ENCODE measurements around the gene CDH20.

GRCh38 chr18:61570070-61570469 lies 236.8 kb downstream of the CDH20 start:
- TF ChIP-seq, protein P1, sequence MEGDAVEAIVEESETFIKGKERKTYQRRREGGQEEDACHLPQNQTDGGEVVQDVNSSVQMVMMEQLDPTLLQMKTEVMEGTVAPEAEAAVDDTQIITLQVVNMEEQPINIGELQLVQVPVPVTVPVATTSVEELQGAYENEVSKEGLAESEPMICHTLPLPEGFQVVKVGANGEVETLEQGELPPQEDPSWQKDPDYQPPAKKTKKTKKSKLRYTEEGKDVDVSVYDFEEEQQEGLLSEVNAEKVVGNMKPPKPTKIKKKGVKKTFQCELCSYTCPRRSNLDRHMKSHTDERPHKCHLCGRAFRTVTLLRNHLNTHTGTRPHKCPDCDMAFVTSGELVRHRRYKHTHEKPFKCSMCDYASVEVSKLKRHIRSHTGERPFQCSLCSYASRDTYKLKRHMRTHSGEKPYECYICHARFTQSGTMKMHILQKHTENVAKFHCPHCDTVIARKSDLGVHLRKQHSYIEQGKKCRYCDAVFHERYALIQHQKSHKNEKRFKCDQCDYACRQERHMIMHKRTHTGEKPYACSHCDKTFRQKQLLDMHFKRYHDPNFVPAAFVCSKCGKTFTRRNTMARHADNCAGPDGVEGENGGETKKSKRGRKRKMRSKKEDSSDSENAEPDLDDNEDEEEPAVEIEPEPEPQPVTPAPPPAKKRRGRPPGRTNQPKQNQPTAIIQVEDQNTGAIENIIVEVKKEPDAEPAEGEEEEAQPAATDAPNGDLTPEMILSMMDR (IDR thresholded peaks at IDR 0.05): no peak
- TF ChIP-seq POLR2A (IDR thresholded peaks at IDR 0.05) (no peak), POLR2AphosphoS5 (IDR thresholded peaks at IDR 0.05) (no peak)

All from stomach (tissue), 4 donors.